Tibial nerve (tissue), 4 donors: ENCODE measurements around the gene IGHMBP2. TPM values are rescaled to one million over a fixed set of nuclear protein-coding genes. Genes with fewer than 3 reads are reported as not detected.

ENCODE experiments used
- DNase-seq, 2 donors: peaks; one replicate each; pipeline ENCODE4 v3.0.0-alpha.2; 2019; ENCODE audit warnings: low spot score in 2 of 2
- H3K27ac ChIP-seq, 4 donors: fragments of 200-600 bp; sonication (generic) in 3 of 4; one replicate each; pipeline ENCODE4 v1.5.1; 2017 to 2019; ENCODE audit warnings: mild to moderate bottlenecking in 1 of 4
- H3K27me3 ChIP-seq, 2 donors: fragments of 200-600 bp; sonication (generic) in 1 of 2; one replicate each; pipeline versions ENCODE4 v1.5.1 to v1.6.0; 2017 to 2019
- H3K36me3 ChIP-seq, 3 donors: fragments of 200-600 bp; sonication (generic); one replicate each; pipeline ENCODE4 v1.5.1; 2018 to 2019
- H3K4me1 ChIP-seq, 4 donors: fragments of 200-600 bp; sonication (generic) in 3 of 4; one replicate each; pipeline ENCODE4 v1.5.1; 2017 to 2019
- H3K4me3 ChIP-seq, 4 donors: fragments of 200-600 bp; sonication (generic) in 3 of 4; one replicate each; pipeline ENCODE4 v1.5.1; 2017 to 2019; ENCODE audit warnings: mild to moderate bottlenecking in 1 of 4, moderate library complexity in 1 of 4
- H3K9me3 ChIP-seq, 4 donors: fragments of 200-600 bp; sonication (generic) in 3 of 4; one replicate each; pipeline ENCODE4 v1.5.1; 2017 to 2019
- CTCF ChIP-seq, 5 experiments: fragments of 200-600 bp in 3 of 5; fragments of 450-650 bp in 2 of 5; sonication (generic) in 3 of 5; IDR thresholded peaks; one replicate each; pipeline ENCODE4 v1.5.1; 2016 to 2019; ENCODE audit warnings: antibody characterized with exemption in 5 of 5, mild to moderate bottlenecking in 3 of 5, moderate library complexity in 2 of 5
- EP300 ChIP-seq, 2 donors: sonication (generic); formaldehyde crosslinking; IDR thresholded peaks; one replicate each; pipeline ENCODE4 v1.6.1; 2017; ENCODE audit warnings: antibody characterized with exemption in 2 of 2, mild to moderate bottlenecking in 1 of 2
- POLR2A ChIP-seq, 2 donors: fragments of 450-650 bp; IDR thresholded peaks; one replicate each; pipeline ENCODE4 v1.6.1; 2017; ENCODE audit warnings: antibody characterized with exemption in 2 of 2, mild to moderate bottlenecking in 2 of 2, moderate library complexity in 2 of 2
- WGBS, 2 donors: methylation state at CpG; one replicate each; pipeline ENCODE4 v1.1.5; 2018; 5-methylcytosine and 5-hydroxymethylcytosine counted together
- total RNA-seq, 4 donors: library from RNA; depleted of rRNA; stranded (reverse); fragments of >200 nt; gene quantifications; one replicate each; pipeline ENCODE4 v1.1.0, GENCODE V29; 2016

Gene IGHMBP2
- total RNA-seq, 4 donors from 2014 or later = 12.9 to 29.4 (median 22.3) TPM

- H3K4me3 ChIP-seq = no peak overlapping the region
- 43 to 51% methylated on average over 4 of the region's 4 CpGs for WGBS, 2 donors
- DNase-seq = no peak
- peaks cover 0 to 58% (median 0%) of the 10 kb centered on the region in 4 donors for H3K4me1 ChIP-seq
- no peaks in the 10 kb centered on the region for H3K36me3 ChIP-seq
- no peak for TF ChIP-seq CTCF (IDR thresholded peaks at IDR 0.05)
- TF ChIP-seq EP300 (IDR thresholded peaks at IDR 0.05) = no peak
- TF ChIP-seq POLR2A (IDR thresholded peaks at IDR 0.05) = no peak
- no peaks in the 10 kb centered on the region for H3K9me3 ChIP-seq
- peak overlapping the region in 1 of 4 donors; percentile 57 for H3K27ac ChIP-seq
- H3K27me3 ChIP-seq = no peaks in the 10 kb centered on the region
These were observed 72.4 kb downstream of the IGHMBP2 start for GRCh38 chr11:68976095-68976494.

GRCh38 chr11:68976563-68976962, 72.9 kb downstream of the IGHMBP2 start:
- peak in 1 of 2 donors; percentile 36 for DNase-seq
- no peaks in the 10 kb centered on the region for H3K36me3 ChIP-seq

GRCh38 chr11:68977781-68978625, 74.3 kb downstream of the IGHMBP2 start:
- no peaks in the 10 kb centered on the region for H3K36me3 ChIP-seq
- peak overlapping the region in 1 of 4 donors; percentile 18 for H3K27ac ChIP-seq
- 65 to 70% methylated on average over 14 of the region's 14 CpGs for WGBS, 2 donors
- no peaks in the 10 kb centered on the region for H3K27me3 ChIP-seq
- H3K9me3 ChIP-seq = no peaks in the 10 kb centered on the region
- peaks cover 0 to 58% (median 0%) of the 10 kb centered on the region in 4 donors for H3K4me1 ChIP-seq
- no peak for DNase-seq
- TF ChIP-seq CTCF (IDR thresholded peaks at IDR 0.05) = no peak
- TF ChIP-seq POLR2A (IDR thresholded peaks at IDR 0.05) = no peak
- TF ChIP-seq EP300 (IDR thresholded peaks at IDR 0.05) = no peak
- H3K4me3 ChIP-seq = no peak overlapping the region

More at GRCh38 chr11:68976563-68976962, 72.9 kb downstream of the IGHMBP2 start:
- Histone ChIP-seq H3K27ac (peak overlapping the region in 1 of 4 donors; percentile 57), H3K4me1 (peaks cover 0 to 58% (median 0%) of the 10 kb centered on the region in 4 donors), H3K4me3 (no peak overlapping the region), H3K9me3 (no peaks in the 10 kb centered on the region), H3K27me3 (no peaks in the 10 kb centered on the region)
- 55 to 64% methylated on average over 4 of the region's 4 CpGs for WGBS, 2 donors
- no peak for TF ChIP-seq CTCF (IDR thresholded peaks at IDR 0.05)
- peak in 1 of 2 donors; percentile 49 for TF ChIP-seq EP300 (IDR thresholded peaks at IDR 0.05)

- peak overlapping the region in 1 of 4 donors; percentile 18 for H3K27ac ChIP-seq
- DNase-seq = no peak
- H3K27me3 ChIP-seq = no peaks in the 10 kb centered on the region
- H3K9me3 ChIP-seq = no peaks in the 10 kb centered on the region
- peaks cover 0 to 53% (median 0%) of the 10 kb centered on the region in 4 donors for H3K4me1 ChIP-seq
- TF ChIP-seq CTCF (IDR thresholded peaks at IDR 0.05) = no peak
- no peak for TF ChIP-seq POLR2A (IDR thresholded peaks at IDR 0.05)
- no peak for TF ChIP-seq EP300 (IDR thresholded peaks at IDR 0.05)
- no peak overlapping the region for H3K4me3 ChIP-seq
- H3K36me3 ChIP-seq = no peaks in the 10 kb centered on the region
- 60 to 66% methylated on average over 5 of the region's 5 CpGs for whole genome bisulfite sequencing, 2 donors
These were observed 74.9 kb downstream of the IGHMBP2 start for GRCh38 chr11:68978626-68978930.

- WGBS, 2 donors = 49 to 58% methylated on average over 9 to 13 of the region's 15 CpGs
- H3K27me3 ChIP-seq = no peaks in the 10 kb centered on the region
- no peak overlapping the region for H3K4me3 ChIP-seq
- peaks cover 0 to 49% (median 0%) of the 10 kb centered on the region in 4 donors for H3K4me1 ChIP-seq
- H3K9me3 ChIP-seq = no peaks in the 10 kb centered on the region
- TF ChIP-seq POLR2A (IDR thresholded peaks at IDR 0.05) (no peak), EP300 (IDR thresholded peaks at IDR 0.05) (no peak), CTCF (IDR thresholded peaks at IDR 0.05) (no peak)
- no peak overlapping the region for H3K27ac ChIP-seq
- DNase-seq = peak in 1 of 2 donors; percentile 17
- no peaks in the 10 kb centered on the region for H3K36me3 ChIP-seq
These were observed 75.4 kb downstream of the IGHMBP2 start for GRCh38 chr11:68978931-68979594.
